Thoracic aorta (tissue), 2 donors: Measurements from ENCODE around the gene ZNF385B. TPM values are rescaled to one million over a fixed set of nuclear protein-coding genes. Genes with fewer than 3 reads are reported as not detected.

Source experiments
- ATAC-seq: fragments of 150-250 bp; one replicate; pipeline ENCODE4 v1.8.0; 2017; ENCODE audit warnings: low read depth; ENCODE audit not compliant: insufficient number of reproducible peaks, low FRiP score
- DNase-seq: peaks from one replicate; pipeline ENCODE4 v3.0.0-alpha.2; 2020; ENCODE audit warnings: low spot score
- H3K27ac ChIP-seq, 2 donors: fragments of 200-600 bp; sonication (generic); 1 replicate in 1 of 2; 2 replicates in 1 of 2; pipeline ENCODE4 v1.5.1; 2016; ENCODE audit warnings: mild to moderate bottlenecking in 2 of 2, moderate library complexity in 2 of 2
- H3K27me3 ChIP-seq: fragments of 200-600 bp; sonication (generic); replicated peaks from 2 replicates; pipeline ENCODE4 v1.6.0; 2016; ENCODE audit warnings: mild to moderate bottlenecking; ENCODE audit not compliant: insufficient read depth
- H3K36me3 ChIP-seq: fragments of 200-600 bp; sonication (generic); one replicate; pipeline ENCODE4 v1.5.1; 2016
- H3K4me1 ChIP-seq, 2 donors: fragments of 200-600 bp; sonication (generic); 1 replicate in 1 of 2; 2 replicates in 1 of 2; pipeline versions ENCODE4 v1.5.1 to v1.6.0; 2016; ENCODE audit warnings: low read depth in 2 of 2, mild to moderate bottlenecking in 1 of 2; ENCODE audit not compliant: control insufficient read depth in 1 of 2
- H3K4me3 ChIP-seq: fragments of 200-600 bp; sonication (generic); 2 replicates; pipeline ENCODE4 v1.5.1; 2016; ENCODE audit warnings: mild to moderate bottlenecking
- H3K9me3 ChIP-seq: fragments of 200-600 bp; sonication (generic); 2 replicates; pipeline ENCODE4 v1.5.1; 2016
- CTCF ChIP-seq: fragments of 200-600 bp; sonication (generic); IDR thresholded peaks from one replicate; pipeline ENCODE4 v1.5.1; 2019; ENCODE audit warnings: antibody characterized with exemption
- total RNA-seq, 2 donors: library from RNA; depleted of rRNA; stranded (reverse); fragments of >200 nt; gene quantifications; one replicate each; pipeline versions ENCODE4 v1.1.0 to v1.2.3, GENCODE V29; 2016

Gene ZNF385B
- total RNA-seq, 2 donors from 2014 or later, result 0.41 to 1.9 TPM

- ATAC-seq (no peak), DNase-seq (no peak)
- no peaks in the 10 kb centered on the region for H3K9me3 ChIP-seq
- no peaks in the 10 kb centered on the region for H3K27me3 ChIP-seq
- H3K36me3 ChIP-seq, result no peaks in the 10 kb centered on the region
- H3K27ac ChIP-seq, result no peak overlapping the region
- no peaks in the 10 kb centered on the region for H3K4me1 ChIP-seq
- H3K4me3 ChIP-seq, result no peak overlapping the region
- TF ChIP-seq CTCF, result no peak
These were observed 35.1 kb downstream of the ZNF385B start for GRCh38 chr2:179826297-179826696.

GRCh38 chr2:179825494-179825893, 35.9 kb downstream of the ZNF385B start:
- no peak for ATAC-seq
- no peaks in the 10 kb centered on the region for H3K9me3 ChIP-seq
- H3K36me3 ChIP-seq, result no peaks in the 10 kb centered on the region
- H3K27ac ChIP-seq, result no peak overlapping the region
- no peak for DNase-seq
- no peaks in the 10 kb centered on the region for H3K4me1 ChIP-seq
- H3K27me3 ChIP-seq, result no peaks in the 10 kb centered on the region
- TF ChIP-seq CTCF, result no peak
- H3K4me3 ChIP-seq, result no peak overlapping the region

- H3K27ac ChIP-seq, result no peak overlapping the region
- ATAC-seq (no peak), DNase-seq (no peak)
- no peak for TF ChIP-seq CTCF
- no peaks in the 10 kb centered on the region for H3K27me3 ChIP-seq
- H3K4me1 ChIP-seq, result no peaks in the 10 kb centered on the region
- no peaks in the 10 kb centered on the region for H3K9me3 ChIP-seq
- H3K36me3 ChIP-seq, result no peaks in the 10 kb centered on the region
- no peak overlapping the region for H3K4me3 ChIP-seq
These were observed 36.5 kb downstream of the ZNF385B start for GRCh38 chr2:179824961-179825360.

- ATAC-seq (no peak), DNase-seq (no peak)
- Histone ChIP-seq H3K9me3 (no peaks in the 10 kb centered on the region), H3K4me3 (no peak overlapping the region), H3K27me3 (no peaks in the 10 kb centered on the region), H3K36me3 (no peaks in the 10 kb centered on the region), H3K4me1 (no peaks in the 10 kb centered on the region), H3K27ac (no peak overlapping the region)
- TF ChIP-seq CTCF, result no peak
These were observed 38.9 kb downstream of the ZNF385B start for GRCh38 chr2:179822540-179822939.

GRCh38 chr2:179818546-179818945, 42.9 kb downstream of the ZNF385B start:
- Histone ChIP-seq H3K4me3 (no peak overlapping the region), H3K27me3 (no peaks in the 10 kb centered on the region), H3K36me3 (no peaks in the 10 kb centered on the region), H3K27ac (no peak overlapping the region), H3K9me3 (no peaks in the 10 kb centered on the region), H3K4me1 (no peaks in the 10 kb centered on the region)
- TF ChIP-seq CTCF, result no peak
- DNase-seq (no peak), ATAC-seq (no peak)
